ENCODE results near the gene FALEC.
"Not testable (repeated sequence)": the region's sequence is repeated elsewhere in the genome, so short reads cannot be mapped to it uniquely, and the experiment has no call there.

Gene FALEC

GRCh38 chr1:150574260-150575071, 58.9 kb downstream of the FALEC start:
- no peak for DNase-seq (ENCODE audit: low spot score)

- DNase-seq (ENCODE audit: low spot score), result no peak
These were observed 59.5 kb downstream of the FALEC start for GRCh38 chr1:150575072-150575489.

- DNase-seq (ENCODE audit: low spot score), result no peak
These were observed 60.2 kb downstream of the FALEC start for GRCh38 chr1:150575518-150576366.

- no peak for DNase-seq (ENCODE audit: low spot score)
These were observed 60.8 kb downstream of the FALEC start for GRCh38 chr1:150576367-150576711.

- DNase-seq (ENCODE audit: low spot score), result peak; percentile 17
These were observed 61.4 kb downstream of the FALEC start for GRCh38 chr1:150576794-150577556.

GRCh38 chr1:150577557-150578271, 62.2 kb downstream of the FALEC start:
- DNase-seq (ENCODE audit: low spot score), result peak; percentile 31

- DNase-seq (ENCODE audit: low spot score), result peak; percentile 59
These were observed 62.9 kb downstream of the FALEC start for GRCh38 chr1:150578272-150579109.

GRCh38 chr1:150579110-150579944, 63.8 kb downstream of the FALEC start, which contains the start of gene MCL1:
TSS of gene MCL1 (minus strand) at chr1:150579610. CDS start at chr1:150579530, 80 bp downstream.
- peak; percentile 96 for DNase-seq (ENCODE audit: low spot score)

- DNase-seq (ENCODE audit: low spot score), result no peak
These were observed 64.5 kb downstream of the FALEC start for GRCh38 chr1:150579945-150580642.

GRCh38 chr1:150580966-150581365, 65.4 kb downstream of the FALEC start:
- not testable (repeated sequence) for DNase-seq (ENCODE audit: low spot score)

- not testable (repeated sequence) for DNase-seq (ENCODE audit: low spot score)
These were observed 65.9 kb downstream of the FALEC start for GRCh38 chr1:150581437-150581836.

GRCh38 chr1:150581962-150582361, 66.4 kb downstream of the FALEC start:
- not testable (repeated sequence) for DNase-seq (ENCODE audit: low spot score)

GRCh38 chr1:150582371-150582770, 66.8 kb downstream of the FALEC start:
- no peak for DNase-seq (ENCODE audit: low spot score)

Measured in pons (tissue), 1 donor.